ENCODE data around the gene NIPBL. TPM values are rescaled to one million over a fixed set of nuclear protein-coding genes. Genes with fewer than 3 reads are reported as not detected.
"Not testable (repeated sequence)": the region's sequence is repeated elsewhere in the genome, so short reads cannot be mapped to it uniquely, and the experiment has no call there.

NIPBL gene
- total RNA-seq, 1 donor from 2014 or later: 35.4 TPM

GRCh38 chr5:36896476-36896875, 19.9 kb downstream of the NIPBL start:
- intact Hi-C loops (cut with DNase I): no loop called here
- no peak for ATAC-seq
- DNase-seq (ENCODE audit: missing footprints): no peak

DNA sequence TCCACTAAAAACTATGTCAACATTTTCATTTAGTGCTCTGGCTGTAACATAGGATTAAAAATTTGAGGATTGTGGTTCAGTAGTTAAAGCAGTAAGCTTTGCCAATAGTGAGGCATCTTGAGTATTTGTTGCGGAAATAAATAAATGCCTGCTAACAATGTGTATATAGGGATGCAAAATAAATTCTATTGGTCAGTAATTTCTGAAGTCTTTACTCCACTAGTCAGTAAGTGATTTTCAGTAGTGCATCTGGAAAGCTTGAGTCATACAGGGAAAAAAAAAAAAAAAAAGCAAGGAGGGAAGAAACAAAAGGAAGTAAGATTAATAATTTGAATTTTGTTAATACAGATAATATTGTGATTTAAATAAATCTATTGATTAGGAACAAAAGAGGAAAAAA, 21.0 kb downstream of the NIPBL start:
- ATAC-seq: no peak
- intact Hi-C loops (cut with DNase I): no loop called here
- DNase-seq (ENCODE audit: missing footprints): no peak

- ATAC-seq (no peak), DNase-seq (ENCODE audit: missing footprints) (no peak)
- intact Hi-C loops (cut with DNase I): no loop called here
Measured at GRCh38 chr5:36899860-36900259, 23.3 kb downstream of the NIPBL start.

GRCh38 chr5:36900283-36900682, 23.7 kb downstream of the NIPBL start:
- intact Hi-C loops (cut with DNase I): no loop called here
- no peak for DNase-seq (ENCODE audit: missing footprints)
- no peak for ATAC-seq

DNA sequence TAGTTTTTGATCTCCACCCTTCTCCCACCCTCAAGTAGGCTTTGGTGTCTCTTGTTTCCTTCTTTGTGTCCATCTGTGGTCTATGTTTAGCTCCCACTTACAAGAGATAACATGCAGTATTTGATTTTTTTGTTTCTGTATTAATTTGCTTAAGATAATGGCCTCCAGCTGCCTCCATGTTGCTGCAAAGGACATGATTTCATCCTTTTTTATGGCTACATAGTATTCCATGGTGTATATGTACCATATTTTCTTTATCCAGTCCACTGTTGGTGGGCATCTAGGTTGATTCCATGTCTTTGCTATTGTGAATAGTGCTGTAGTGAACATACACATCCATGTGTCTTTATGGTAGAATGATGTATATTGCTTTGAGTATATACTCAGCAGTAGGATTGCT, 24.5 kb downstream of the NIPBL start:
- ATAC-seq; DNase-seq (ENCODE audit: missing footprints); intact Hi-C loops (cut with DNase I): not testable (repeated sequence)

DNA sequence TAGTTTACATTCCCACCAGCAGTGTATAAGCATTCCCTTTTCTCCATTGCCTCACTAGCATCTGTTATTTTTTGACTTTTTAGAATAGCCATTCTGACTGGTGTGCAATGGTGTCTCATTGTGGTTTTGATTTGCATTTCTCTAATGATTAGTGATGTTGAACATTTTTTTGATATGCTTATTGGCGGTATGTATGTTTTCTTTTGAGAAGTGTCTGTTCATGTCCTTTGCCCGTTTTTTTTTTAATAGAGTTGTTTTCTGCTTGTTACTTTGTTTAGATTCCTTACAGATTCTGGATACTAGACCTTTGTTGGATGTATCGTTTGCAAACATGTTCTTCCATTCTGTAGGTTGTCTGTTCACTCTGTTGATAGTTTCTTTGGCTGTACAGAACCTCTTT, 25.3 kb downstream of the NIPBL start:
- intact Hi-C loops (cut with DNase I): no loop called here
- ATAC-seq (no peak), DNase-seq (ENCODE audit: missing footprints) (no peak)

DNA sequence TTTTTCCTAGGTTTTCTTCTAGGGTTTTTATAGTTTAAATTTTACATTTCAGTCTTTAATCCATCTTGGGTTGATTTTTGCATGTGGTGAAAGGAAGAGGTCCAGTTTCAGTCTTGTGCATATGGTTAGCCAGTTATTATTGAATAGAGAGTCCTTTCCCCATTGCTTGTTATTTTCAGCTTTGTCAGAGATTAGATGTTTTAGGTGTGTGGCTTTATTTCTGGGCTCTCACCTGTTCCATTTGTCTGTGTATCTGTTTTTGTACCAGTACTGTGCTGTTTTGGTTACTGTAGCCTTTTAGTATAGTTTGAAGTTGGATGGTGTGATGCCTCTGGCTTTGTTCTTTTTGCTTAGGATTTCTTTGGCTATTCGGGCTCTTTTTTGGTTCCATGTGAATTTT, 25.8 kb downstream of the NIPBL start:
- DNase-seq (ENCODE audit: missing footprints) (no peak), ATAC-seq (no peak)
- intact Hi-C loops (cut with DNase I): no loop called here

DNA sequence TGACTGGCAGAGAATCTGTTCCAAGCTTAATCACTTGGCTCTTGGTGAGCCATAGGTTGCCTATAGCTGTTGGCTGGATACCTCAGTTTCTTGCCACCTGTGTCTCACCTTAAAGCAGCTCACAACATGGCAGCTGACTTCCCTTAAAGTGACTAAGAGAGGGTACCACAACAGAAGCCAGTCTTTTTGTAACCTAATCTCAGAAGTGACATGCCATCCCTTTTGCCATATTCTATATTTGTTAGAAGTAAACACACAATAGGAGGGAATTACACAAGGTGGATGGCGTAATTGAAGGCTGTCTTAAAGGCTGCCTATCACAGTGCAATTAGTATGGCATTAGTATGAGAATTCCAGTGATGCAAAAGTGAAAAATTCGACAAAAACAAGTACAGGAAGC, 28.1 kb downstream of the NIPBL start:
- no peak for DNase-seq (ENCODE audit: missing footprints)
- no peak for ATAC-seq

DNA sequence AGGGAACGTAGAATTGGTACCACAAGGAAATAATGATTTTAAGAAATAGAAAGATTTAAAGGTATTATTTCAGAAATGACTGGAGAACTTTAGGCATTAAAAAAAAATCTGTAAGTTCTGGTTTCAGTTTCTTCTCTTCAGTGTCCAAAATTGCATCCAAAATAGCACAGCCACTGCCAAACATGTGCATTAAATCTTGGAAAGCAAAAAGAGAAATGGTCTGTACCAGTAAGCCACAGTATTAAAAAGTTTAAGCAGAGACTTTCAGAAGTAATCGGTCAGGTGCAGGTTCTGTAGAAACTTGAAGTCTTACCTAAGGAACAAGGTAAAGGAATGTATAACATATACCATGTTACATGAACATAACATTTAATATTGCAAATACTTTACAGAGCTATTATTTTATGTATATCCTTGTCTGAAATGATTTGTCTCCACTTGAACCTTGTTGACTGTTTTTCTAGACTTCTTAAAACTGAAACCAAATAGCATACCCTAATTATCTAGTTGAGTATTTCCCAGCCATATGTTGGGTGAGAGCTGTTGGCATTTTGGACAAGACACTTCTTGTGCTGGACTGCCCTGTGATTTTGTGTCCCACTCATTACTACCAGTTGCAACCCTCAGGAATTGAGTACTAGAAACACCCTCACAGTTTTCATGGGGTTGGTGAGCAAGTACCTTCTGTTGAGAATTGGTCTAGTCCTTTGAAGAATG, 32.1 kb downstream of the NIPBL start:
- ATAC-seq (no peak), DNase-seq (ENCODE audit: missing footprints) (no peak)
- intact Hi-C loops (cut with DNase I): no loop called here

More for the DNA sequence above, 28.1 kb downstream of the NIPBL start:
- intact Hi-C loops (cut with DNase I): no loop called here

GRCh38 chr5:36915653-36916052, 39.1 kb downstream of the NIPBL start:
- DNase-seq (ENCODE audit: missing footprints): no peak
- intact Hi-C loops (cut with DNase I): no loop called here
- ATAC-seq: no peak

DNA sequence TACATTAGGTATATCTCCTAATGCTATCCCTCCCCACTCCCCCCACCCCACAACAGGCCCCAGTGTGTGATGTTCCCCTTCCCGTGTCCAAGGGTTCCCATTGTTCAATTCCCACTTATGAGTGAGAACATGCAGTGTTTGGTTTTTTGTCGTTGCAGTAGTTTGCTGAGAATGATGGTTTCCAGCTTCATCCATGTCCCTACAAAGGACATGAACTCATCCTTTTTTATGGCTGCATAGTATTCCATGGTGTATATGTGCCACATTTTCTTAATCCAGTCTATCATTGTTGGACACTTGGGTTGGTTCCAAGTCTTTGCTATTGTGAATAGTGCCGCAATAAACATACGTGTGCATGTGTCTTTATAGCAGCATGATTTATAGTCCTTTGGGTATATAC, 40.0 kb downstream of the NIPBL start:
- intact Hi-C loops (cut with DNase I); ATAC-seq; DNase-seq (ENCODE audit: missing footprints): not testable (repeated sequence)

DNA sequence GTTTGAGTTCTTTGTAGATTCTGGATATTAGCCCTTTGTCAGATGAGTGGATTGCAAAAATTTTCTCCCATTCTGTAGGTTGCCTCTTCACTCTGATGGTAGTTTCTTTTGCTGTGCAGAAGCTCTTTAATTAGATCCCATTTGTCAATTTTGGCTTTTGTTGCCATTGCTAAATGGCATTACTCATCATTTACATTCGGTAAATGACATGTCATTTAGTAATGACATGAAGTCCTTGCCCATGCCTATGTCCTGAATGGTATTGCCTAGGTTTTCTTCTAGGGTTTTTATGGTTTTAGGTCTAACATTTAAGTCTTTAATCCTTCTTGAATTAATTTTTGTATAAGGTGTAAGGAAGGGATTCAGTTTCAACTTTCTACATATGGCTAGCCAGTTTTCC, 40.8 kb downstream of the NIPBL start:
- ATAC-seq; intact Hi-C loops (cut with DNase I); DNase-seq (ENCODE audit: missing footprints): not testable (repeated sequence)

DNA sequence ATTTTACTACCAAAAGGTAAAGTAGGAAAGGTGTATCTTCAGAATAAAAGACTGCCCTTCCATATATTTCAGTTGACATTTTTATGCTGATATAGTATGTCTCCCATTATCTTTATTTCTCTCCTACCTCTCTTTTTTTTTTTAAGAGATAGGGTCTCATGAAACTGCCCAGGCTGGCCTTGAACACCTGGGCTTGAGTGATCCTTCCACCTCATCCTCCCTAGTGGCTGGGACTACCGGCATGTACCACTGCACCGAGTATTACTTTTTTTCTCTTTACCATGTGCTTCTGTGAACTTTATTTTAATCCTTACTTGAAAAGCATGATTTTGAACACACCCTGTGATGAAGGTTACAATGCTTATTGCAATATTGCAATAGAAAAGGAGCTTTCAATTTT, 42.7 kb downstream of the NIPBL start:
- ATAC-seq: no peak

GRCh38 chr5:36919650-36920049, 43.1 kb downstream of the NIPBL start:
- ATAC-seq: no peak
- intact Hi-C loops (cut with DNase I): no loop called here
- DNase-seq (ENCODE audit: missing footprints): no peak

More for the DNA sequence above, 42.7 kb downstream of the NIPBL start:
- intact Hi-C loops (cut with DNase I): no loop called here
- no peak for DNase-seq (ENCODE audit: missing footprints)

DNA sequence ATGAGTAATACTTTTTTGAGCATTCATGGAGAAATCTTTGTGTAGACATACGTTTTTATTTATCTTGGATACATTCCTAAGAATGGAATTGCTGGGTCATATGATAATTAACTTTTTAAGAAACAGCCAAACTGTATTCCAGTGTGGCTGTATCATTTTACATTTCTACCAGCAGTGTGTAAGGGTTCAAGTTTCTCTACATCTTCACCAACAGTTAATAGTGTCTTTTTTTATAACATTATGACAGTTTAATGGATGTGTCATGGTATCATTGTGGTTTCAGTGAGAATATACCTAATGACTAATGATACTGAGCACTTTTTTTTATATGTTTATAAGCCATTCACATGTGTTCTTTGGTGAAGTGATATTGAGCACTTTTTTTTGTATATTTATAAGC, 52.4 kb downstream of the NIPBL start:
- ATAC-seq: no peak
- intact Hi-C loops (cut with DNase I): loop anchor here (5.0 kb wide), 1 partner anchor 52 kb away; the partner anchor contains the start of gene NIPBL
- DNase-seq (ENCODE audit: missing footprints): no peak

DNA sequence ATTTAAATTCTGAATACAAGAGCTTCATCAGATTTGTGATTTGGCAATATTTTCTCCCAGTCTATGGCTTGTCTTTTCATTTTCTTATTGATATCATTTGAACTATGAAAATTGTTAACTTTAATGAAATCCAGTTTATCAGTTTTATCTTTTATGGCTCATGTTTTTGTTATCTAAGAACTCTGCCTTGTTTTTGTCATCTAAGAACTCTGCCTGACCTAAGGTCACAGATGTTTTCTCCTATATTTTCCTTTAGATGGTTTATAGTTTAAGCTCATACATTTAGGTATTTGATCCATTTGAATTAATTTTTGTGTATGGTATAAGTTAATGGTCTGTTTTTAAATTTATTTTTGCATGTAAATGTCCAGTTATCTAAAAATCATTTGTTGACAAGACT, 52.9 kb downstream of the NIPBL start:
- intact Hi-C loops (cut with DNase I): loop anchor here (5.0 kb wide), 1 partner anchor 52 kb away; the partner anchor contains the start of gene NIPBL
- ATAC-seq (no peak), DNase-seq (ENCODE audit: missing footprints) (no peak)

DNA sequence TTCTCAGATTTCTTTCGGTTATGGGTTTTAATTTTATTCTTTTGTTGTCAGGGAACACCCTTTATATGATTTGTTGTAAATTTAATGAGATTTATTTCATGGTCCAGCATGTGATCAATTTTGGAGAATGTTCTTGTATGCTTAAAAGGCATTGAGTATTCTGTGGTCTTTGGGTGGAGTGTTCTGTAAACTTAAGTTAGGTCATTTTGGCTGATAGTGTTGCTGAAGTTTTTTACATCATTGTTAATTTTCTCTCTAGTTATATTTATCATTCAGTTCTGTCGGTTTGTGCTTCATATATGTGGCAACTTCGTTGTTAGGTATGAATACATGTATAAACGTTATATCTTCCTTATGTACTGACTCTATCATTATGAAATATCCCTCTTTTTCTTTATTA, 55.5 kb downstream of the NIPBL start:
- ATAC-seq (no peak), DNase-seq (ENCODE audit: missing footprints) (no peak)
- intact Hi-C loops (cut with DNase I): no loop called here

- no peak for ATAC-seq
- intact Hi-C loops (cut with DNase I): no loop called here
Measured at GRCh38 chr5:36932699-36933098, 56.1 kb downstream of the NIPBL start.

GRCh38 chr5:36934740-36935356, 58.3 kb downstream of the NIPBL start:
- DNase-seq (ENCODE audit: missing footprints) (no peak), ATAC-seq (no peak)
- intact Hi-C loops (cut with DNase I): no loop called here

More at GRCh38 chr5:36932699-36933098, 56.1 kb downstream of the NIPBL start:
- no peak for DNase-seq (ENCODE audit: missing footprints)

GRCh38 chr5:36935805-36936204, 59.2 kb downstream of the NIPBL start:
- intact Hi-C loops (cut with DNase I): no loop called here
- DNase-seq (ENCODE audit: missing footprints) (no peak), ATAC-seq (no peak)
